ENCODE data around the gene TBL3.
A peak's percentile ranks its signal among the peaks of the same experiment; 100 is the strongest.

Gene TBL3

DNA sequence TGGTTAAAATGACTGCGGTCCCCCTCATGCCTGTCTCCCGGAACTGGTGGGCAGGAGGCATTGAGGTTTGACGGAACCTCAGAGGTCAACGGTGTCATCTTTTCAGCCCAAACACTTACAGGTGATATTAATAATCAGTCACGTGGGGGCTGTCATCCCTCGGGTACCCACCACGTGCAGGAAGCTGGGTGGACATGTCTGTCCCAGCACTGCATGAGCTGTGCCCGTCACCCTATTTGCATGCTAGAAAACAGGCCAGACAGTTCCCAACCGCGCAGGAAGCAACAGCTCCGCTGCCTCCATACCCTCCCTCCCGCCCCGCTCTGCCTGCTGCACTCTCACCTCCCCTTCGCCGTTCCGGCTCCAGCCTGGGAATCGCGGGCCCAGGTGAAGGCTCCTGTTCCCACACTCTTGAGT lies 19.3 kb downstream of the TBL3 start:
- H3K27ac ChIP-seq (ENCODE audit: extremely low read depth, low read depth, low read length): no peak overlapping the region
- no peak for TF ChIP-seq ZNF670 (tag by site-specific recombination; IDR thresholded peaks at IDR 0.05; ENCODE audit: low read depth)
- CTCF ChIA-PET: interaction anchor here (1.6 kb wide), 1 partner anchor 13 kb away, joined by 8 read pairs; no protein-coding TSS in a partner anchor
- POLR2A ChIA-PET: interaction anchor here (0.8 to 1.7 kb wide), 3 partner anchors 9 to 162 kb away, joined by 3 to 6 read pairs (median 4); partner anchors contain the start of gene RPS2
- H3K36me3 ChIP-seq (ENCODE audit: control insufficient read depth in 2 of 2, insufficient read depth in 1 of 2, low read length in 2 of 2): peaks cover 0 to 12% of the 10 kb centered on the region in 2 experiments; a peak in 1 of 3 replicates
- H3K4me1 ChIP-seq (ENCODE audit: control insufficient read depth, insufficient read depth, low read length): peaks cover 3% of the 10 kb centered on the region
- no peaks in the 10 kb centered on the region for H3K9me3 ChIP-seq (ENCODE audit: control insufficient read depth, insufficient read depth, low read depth, low read length)
- H3K4me3 ChIP-seq (ENCODE audit: low read depth, low read length): no peak overlapping the region

DNA sequence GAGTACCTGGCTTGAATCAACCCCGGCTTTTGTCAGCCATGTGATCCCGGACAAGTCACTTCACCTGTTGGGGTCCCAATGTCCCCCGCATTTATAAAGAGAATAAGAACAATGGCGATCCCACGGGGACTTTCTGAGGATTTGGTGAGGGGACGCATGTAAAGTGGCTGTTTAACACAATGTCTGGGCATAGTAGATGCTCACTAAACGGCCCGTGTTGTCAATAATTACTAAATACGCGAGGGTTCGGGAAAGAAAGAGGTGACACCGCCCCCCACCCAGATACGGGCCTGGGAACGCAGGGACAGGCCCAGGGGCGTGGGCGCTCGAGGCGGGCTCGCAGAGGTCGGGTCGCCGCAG lies 19.7 kb downstream of the TBL3 start:
- H3K4me3 ChIP-seq (ENCODE audit: low read depth, low read length): no peak overlapping the region
- ChIA-PET POLR2A (interaction anchor here (0.5 to 1.7 kb wide), 6 partner anchors 9 to 895 kb away, joined by 3 to 7 read pairs (median 6); partner anchors contain the start of genes RPS2 and TRAF7), CTCF (interaction anchor here (1.6 kb wide), 1 partner anchor 12 kb away, joined by 8 read pairs; no protein-coding TSS in a partner anchor)
- no peak overlapping the region for H3K27ac ChIP-seq (ENCODE audit: extremely low read depth, low read depth, low read length)
- H3K4me1 ChIP-seq (ENCODE audit: control insufficient read depth, insufficient read depth, low read length): peaks cover 3% of the 10 kb centered on the region
- TF ChIP-seq, protein P1, sequence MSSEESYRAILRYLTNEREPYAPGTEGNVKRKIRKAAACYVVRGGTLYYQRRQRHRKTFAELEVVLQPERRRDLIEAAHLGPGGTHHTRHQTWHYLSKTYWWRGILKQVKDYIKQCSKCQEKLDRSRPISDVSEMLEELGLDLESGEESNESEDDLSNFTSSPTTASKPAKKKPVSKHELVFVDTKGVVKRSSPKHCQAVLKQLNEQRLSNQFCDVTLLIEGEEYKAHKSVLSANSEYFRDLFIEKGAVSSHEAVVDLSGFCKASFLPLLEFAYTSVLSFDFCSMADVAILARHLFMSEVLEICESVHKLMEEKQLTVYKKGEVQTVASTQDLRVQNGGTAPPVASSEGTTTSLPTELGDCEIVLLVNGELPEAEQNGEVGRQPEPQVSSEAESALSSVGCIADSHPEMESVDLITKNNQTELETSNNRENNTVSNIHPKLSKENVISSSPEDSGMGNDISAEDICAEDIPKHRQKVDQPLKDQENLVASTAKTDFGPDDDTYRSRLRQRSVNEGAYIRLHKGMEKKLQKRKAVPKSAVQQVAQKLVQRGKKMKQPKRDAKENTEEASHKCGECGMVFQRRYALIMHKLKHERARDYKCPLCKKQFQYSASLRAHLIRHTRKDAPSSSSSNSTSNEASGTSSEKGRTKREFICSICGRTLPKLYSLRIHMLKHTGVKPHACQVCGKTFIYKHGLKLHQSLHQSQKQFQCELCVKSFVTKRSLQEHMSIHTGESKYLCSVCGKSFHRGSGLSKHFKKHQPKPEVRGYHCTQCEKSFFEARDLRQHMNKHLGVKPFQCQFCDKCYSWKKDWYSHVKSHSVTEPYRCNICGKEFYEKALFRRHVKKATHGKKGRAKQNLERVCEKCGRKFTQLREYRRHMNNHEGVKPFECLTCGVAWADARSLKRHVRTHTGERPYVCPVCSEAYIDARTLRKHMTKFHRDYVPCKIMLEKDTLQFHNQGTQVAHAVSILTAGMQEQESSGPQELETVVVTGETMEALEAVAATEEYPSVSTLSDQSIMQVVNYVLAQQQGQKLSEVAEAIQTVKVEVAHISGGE (tag by site-specific recombination; conservative IDR thresholded peaks at IDR 0.05; ENCODE audit: low read depth): no peak
- TF ChIP-seq ZNF664 (tag by site-specific recombination; IDR thresholded peaks at IDR 0.05): peak; percentile 93
- peaks cover 0 to 7% of the 10 kb centered on the region in 2 experiments; a peak in 2 of 3 replicates for H3K36me3 ChIP-seq (ENCODE audit: control insufficient read depth in 2 of 2, insufficient read depth in 1 of 2, low read length in 2 of 2)
- no peaks in the 10 kb centered on the region for H3K9me3 ChIP-seq (ENCODE audit: control insufficient read depth, insufficient read depth, low read depth, low read length)

DNA sequence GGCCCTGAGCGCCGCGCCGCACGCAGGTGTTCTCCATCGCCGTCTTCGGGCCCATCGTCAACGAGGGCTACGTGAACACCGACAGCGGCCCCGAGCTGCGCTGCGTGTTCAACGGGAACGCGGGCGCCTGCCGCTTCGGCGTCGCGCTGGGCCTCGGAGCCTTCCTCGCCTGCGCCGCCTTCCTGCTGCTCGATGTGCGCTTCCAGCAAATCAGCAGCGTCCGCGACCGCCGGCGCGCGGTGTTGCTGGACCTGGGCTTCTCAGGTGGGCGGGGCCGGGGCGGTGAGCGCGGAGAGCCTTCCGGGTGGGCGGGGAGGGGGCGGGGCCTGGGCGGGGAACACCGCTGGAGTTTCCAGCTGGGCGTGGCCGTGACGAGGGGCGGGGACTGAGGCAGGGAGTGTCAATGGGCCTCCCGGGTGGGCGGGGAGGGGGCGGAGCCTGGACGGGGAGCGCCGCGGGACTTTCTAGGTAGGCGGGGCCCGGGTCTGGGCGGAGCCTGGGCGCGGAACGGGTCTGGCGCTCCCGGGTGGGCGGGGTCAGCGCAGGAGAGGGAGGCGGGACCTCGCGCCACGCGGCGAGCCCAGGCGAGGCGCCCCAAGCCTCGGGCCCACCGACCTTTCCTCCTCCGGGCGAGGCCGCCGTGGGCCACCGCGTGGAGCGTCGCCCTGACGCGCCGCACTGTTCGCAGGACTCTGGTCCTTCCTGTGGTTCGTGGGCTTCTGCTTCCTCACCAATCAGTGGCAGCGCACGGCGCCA lies 20.3 kb downstream of the TBL3 start:
- Histone ChIP-seq H3K27ac (ENCODE audit: extremely low read depth, low read depth, low read length) (no peak overlapping the region), H3K4me3 (ENCODE audit: low read depth, low read length) (no peak overlapping the region), H3K36me3 (ENCODE audit: control insufficient read depth in 2 of 2, insufficient read depth in 1 of 2, low read length in 2 of 2) (peaks cover 0 to 7% of the 10 kb centered on the region in 2 experiments; a peak in 2 of 3 replicates), H3K4me1 (ENCODE audit: control insufficient read depth, insufficient read depth, low read length) (peaks cover 3% of the 10 kb centered on the region), H3K9me3 (ENCODE audit: control insufficient read depth, insufficient read depth, low read depth, low read length) (no peaks in the 10 kb centered on the region)
- TF ChIP-seq KLF1 (tag by site-specific recombination; IDR thresholded peaks at IDR 0.05) (peak; percentile 61), ZSCAN16 (tag by site-specific recombination; IDR thresholded peaks at IDR 0.05) (no peak), KLF8 (tag by site-specific recombination; IDR thresholded peaks at IDR 0.05) (0 out of 2 replicates have a peak, but pooled peaks have one; percentile 20), ZFHX2 (tag by site-specific recombination; conservative IDR thresholded peaks at IDR 0.05) (no peak)
- ChIA-PET POLR2A (interaction anchor here (0.5 to 1.3 kb wide), 4 partner anchors 8 to 895 kb away, joined by 4 to 7 read pairs (median 6); partner anchors contain the start of genes RPS2 and TRAF7), CTCF (interaction anchor here (3.8 kb wide), 1 partner anchor 11 kb away, joined by 39 read pairs; no protein-coding TSS in a partner anchor)

DNA sequence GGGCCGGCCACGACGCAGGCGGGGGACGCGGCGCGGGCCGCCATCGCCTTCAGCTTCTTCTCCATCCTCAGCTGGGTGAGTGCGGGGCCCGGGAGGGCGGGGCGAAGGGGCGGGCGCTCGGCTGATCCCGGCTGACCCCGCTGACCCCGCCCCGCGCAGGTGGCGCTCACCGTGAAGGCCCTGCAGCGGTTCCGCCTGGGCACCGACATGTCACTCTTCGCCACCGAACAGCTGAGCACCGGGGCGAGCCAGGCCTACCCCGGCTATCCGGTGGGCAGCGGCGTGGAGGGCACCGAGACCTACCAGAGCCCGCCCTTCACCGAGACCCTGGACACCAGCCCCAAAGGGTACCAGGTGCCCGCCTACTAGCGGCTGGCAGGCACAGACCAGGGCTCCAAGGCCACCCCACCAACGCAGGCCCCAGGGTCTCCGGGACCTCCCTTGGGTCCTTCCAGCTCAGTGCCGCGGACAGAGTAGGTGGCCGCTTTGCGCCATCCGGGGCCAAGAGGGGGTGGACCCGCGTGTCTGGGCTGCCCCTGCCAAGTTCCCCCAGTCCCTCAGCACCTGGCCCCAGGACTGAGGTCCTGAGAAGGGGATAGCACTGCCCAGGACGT lies 21.0 kb downstream of the TBL3 start:
- ChIA-PET CTCF (interaction anchor here (3.8 kb wide), 1 partner anchor 10 kb away, joined by 39 read pairs; no protein-coding TSS in a partner anchor), POLR2A (interaction anchor here (0.9 to 1.5 kb wide), 3 partner anchors 28 to 163 kb away, joined by 5 to 7 read pairs (median 5); partner anchors contain the start of genes RPS2 and TRAF7)
- Histone ChIP-seq H3K36me3 (ENCODE audit: control insufficient read depth in 2 of 2, insufficient read depth in 1 of 2, low read length in 2 of 2) (peaks cover 0 to 12% of the 10 kb centered on the region in 2 experiments; a peak in 2 of 3 replicates), H3K27ac (ENCODE audit: extremely low read depth, low read depth, low read length) (no peak overlapping the region), H3K9me3 (ENCODE audit: control insufficient read depth, insufficient read depth, low read depth, low read length) (no peaks in the 10 kb centered on the region), H3K4me3 (ENCODE audit: low read depth, low read length) (no peak overlapping the region), H3K4me1 (ENCODE audit: control insufficient read depth, insufficient read depth, low read length) (peaks cover 3% of the 10 kb centered on the region)
- TF ChIP-seq MEIS1 (CRISPR knock-in tag; IDR thresholded peaks at IDR 0.05; ENCODE audit: borderline replicate concordance) (no peak), BCL11B (tag by site-specific recombination; IDR thresholded peaks at IDR 0.05; ENCODE audit: low read depth) (peak; percentile 56; the same call in 1 of the 2 replicates)
- TF ChIP-seq, protein P2, sequence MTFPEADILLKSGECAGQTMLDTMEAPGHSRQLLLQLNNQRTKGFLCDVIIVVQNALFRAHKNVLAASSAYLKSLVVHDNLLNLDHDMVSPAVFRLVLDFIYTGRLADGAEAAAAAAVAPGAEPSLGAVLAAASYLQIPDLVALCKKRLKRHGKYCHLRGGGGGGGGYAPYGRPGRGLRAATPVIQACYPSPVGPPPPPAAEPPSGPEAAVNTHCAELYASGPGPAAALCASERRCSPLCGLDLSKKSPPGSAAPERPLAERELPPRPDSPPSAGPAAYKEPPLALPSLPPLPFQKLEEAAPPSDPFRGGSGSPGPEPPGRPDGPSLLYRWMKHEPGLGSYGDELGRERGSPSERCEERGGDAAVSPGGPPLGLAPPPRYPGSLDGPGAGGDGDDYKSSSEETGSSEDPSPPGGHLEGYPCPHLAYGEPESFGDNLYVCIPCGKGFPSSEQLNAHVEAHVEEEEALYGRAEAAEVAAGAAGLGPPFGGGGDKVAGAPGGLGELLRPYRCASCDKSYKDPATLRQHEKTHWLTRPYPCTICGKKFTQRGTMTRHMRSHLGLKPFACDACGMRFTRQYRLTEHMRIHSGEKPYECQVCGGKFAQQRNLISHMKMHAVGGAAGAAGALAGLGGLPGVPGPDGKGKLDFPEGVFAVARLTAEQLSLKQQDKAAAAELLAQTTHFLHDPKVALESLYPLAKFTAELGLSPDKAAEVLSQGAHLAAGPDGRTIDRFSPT (tag by site-specific recombination; IDR thresholded peaks at IDR 0.05): peak; percentile 71; the same call in 1 of the 2 replicates
- TF ChIP-seq, protein P3, sequence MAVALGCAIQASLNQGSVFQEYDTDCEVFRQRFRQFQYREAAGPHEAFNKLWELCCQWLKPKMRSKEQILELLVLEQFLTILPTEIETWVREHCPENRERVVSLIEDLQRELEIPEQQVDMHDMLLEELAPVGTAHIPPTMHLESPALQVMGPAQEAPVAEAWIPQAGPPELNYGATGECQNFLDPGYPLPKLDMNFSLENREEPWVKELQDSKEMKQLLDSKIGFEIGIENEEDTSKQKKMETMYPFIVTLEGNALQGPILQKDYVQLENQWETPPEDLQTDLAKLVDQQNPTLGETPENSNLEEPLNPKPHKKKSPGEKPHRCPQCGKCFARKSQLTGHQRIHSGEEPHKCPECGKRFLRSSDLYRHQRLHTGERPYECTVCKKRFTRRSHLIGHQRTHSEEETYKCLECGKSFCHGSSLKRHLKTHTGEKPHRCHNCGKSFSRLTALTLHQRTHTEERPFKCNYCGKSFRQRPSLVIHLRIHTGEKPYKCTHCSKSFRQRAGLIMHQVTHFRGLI (tag by site-specific recombination; IDR thresholded peaks at IDR 0.05): no peak

Data from HEK293 (cell line).